GM10266 (cell line): ENCODE results near the gene FAM107B.

Experiments
- DNase-seq: peaks from one replicate; pipeline ENCODE4 v3.0.0; 2012; ENCODE audit errors: extremely low spot score
- TF ChIP-seq, protein P1 (sequence below): IDR thresholded peaks from 2 replicates; pipeline ENCODE4 v1.5.1; 2012; ENCODE audit warnings: mild to moderate bottlenecking, low read depth; ENCODE audit not compliant: control insufficient read depth, insufficient read depth; ENCODE audit errors: missing control alignments

FAM107B gene

DNA sequence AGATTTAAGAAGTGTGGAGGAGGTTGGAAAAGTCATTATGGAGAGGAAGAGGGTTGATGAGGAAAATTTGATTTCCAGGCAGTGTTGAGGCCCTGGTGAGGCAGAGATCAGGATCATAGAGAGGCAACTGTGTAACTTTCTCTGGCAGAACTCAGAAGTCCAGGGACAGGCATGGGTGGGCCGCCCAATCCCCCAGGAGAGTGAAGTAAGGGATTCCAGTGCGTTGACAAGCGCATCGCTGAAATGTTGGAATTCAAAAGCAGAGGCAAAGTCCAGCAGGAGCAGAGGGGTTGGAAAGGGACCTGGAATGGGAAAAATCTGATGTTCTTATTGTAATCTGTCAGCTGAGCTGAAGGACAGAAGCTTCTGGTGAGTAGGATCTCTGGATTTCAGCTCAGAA, 207.3 kb downstream of the FAM107B start:
- TF ChIP-seq, protein P1, sequence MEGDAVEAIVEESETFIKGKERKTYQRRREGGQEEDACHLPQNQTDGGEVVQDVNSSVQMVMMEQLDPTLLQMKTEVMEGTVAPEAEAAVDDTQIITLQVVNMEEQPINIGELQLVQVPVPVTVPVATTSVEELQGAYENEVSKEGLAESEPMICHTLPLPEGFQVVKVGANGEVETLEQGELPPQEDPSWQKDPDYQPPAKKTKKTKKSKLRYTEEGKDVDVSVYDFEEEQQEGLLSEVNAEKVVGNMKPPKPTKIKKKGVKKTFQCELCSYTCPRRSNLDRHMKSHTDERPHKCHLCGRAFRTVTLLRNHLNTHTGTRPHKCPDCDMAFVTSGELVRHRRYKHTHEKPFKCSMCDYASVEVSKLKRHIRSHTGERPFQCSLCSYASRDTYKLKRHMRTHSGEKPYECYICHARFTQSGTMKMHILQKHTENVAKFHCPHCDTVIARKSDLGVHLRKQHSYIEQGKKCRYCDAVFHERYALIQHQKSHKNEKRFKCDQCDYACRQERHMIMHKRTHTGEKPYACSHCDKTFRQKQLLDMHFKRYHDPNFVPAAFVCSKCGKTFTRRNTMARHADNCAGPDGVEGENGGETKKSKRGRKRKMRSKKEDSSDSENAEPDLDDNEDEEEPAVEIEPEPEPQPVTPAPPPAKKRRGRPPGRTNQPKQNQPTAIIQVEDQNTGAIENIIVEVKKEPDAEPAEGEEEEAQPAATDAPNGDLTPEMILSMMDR: no peak
- DNase-seq: no peak

DNA sequence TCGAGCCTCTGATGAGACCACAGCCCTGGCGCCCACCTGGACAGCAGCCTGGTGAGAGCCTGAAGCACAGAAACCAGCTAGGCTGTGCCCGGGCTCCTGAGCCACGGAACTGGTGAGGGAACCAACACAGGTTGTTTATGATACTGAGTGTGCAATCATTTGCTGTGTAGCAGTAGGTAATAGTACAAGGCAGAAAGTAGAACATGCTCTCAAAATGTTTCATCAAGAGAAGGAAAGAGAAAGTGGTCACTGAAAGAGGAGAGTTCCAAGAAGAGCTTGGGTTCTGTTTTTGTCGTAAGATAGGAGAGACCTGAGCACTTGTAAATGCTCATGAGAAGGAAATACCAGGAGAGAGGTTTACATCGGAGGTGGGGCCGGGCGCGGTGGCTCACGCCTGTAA, 208.2 kb downstream of the FAM107B start:
- no peak for DNase-seq
- TF ChIP-seq, protein P1: no peak

DNA sequence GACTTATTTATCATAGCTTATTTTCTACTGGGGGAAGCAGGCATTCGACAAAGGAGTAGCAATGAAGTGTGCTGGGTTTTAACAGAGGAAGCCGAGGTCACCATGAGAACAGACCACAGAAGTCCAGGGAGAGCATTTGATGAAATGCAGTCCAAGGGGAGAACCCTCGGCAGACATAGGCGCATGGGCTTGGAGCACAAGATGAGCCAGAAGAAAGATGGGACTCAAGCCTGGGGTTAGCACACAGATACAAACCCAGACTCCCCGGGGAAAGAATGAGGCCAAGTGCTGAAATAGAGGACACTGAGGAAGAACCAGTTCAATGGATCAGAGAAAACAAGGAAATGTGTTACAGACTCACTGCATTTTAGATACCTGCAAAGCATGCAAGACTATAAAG, 209.5 kb downstream of the FAM107B start:
- no peak for DNase-seq
- TF ChIP-seq, protein P1: no peak

DNA sequence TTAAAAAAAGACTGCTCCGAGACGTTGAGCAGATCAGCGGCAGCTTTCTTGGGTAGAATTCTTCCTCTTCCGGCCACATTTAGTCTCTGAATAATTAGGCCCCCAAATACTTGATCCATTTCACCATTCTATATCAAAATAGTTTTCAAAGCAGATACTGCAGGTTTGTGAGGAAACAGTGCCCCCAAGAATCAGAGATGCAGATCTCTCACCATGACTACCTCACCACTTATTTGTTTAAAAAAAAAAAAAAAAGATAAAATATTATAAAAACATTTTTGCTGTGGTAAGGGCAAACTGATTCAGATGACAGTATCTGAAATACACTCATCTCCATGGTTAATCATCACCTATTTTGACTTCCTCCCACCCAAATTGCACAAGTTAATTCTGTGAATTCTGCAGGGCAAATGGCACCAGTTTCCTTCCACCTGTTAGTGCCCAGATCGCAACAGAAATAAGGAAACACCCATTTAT, 210.4 kb downstream of the FAM107B start:
- TF ChIP-seq, protein P1: no peak
- DNase-seq: no peak

DNA sequence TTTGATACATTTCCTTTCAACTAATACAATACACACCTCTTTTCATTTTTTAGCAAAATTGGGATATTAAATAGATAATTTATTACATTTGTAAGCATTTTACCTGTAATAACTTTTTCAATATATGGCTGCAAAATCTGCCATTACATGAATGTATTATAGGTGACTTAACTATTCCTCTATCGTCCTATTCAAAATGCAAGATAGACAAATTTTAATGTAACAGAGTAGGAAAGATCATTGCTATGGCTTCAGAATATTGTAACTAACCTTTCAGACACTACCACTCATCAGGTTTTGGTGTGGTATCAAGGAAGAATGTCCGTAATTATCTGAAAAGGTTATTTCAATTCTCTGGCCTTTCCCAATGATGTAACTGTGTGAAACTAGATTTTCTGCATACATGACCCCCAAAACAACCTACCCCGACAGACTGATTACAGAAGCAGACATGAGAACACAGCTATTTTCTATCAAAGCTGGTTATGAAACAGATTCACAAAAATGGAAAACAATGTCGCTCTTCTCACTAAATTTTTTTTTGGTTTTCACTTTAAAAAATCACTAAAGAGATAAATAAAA, 211.2 kb downstream of the FAM107B start:
- DNase-seq: no peak
- TF ChIP-seq, protein P1: no peak

DNA sequence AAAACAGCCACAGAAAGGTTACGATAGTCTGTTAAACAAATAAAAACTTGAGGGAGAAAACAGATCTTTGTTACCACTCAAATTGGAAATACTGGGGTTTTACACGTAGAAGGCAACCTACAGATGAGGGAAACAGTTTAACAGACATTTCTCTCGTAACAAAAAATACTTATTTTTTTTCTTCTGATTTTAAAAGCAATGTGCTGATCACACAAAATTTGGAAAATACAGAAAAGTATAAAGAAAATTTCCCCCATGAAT, 211.7 kb downstream of the FAM107B start:
- DNase-seq: no peak
- TF ChIP-seq, protein P1: no peak

DNA sequence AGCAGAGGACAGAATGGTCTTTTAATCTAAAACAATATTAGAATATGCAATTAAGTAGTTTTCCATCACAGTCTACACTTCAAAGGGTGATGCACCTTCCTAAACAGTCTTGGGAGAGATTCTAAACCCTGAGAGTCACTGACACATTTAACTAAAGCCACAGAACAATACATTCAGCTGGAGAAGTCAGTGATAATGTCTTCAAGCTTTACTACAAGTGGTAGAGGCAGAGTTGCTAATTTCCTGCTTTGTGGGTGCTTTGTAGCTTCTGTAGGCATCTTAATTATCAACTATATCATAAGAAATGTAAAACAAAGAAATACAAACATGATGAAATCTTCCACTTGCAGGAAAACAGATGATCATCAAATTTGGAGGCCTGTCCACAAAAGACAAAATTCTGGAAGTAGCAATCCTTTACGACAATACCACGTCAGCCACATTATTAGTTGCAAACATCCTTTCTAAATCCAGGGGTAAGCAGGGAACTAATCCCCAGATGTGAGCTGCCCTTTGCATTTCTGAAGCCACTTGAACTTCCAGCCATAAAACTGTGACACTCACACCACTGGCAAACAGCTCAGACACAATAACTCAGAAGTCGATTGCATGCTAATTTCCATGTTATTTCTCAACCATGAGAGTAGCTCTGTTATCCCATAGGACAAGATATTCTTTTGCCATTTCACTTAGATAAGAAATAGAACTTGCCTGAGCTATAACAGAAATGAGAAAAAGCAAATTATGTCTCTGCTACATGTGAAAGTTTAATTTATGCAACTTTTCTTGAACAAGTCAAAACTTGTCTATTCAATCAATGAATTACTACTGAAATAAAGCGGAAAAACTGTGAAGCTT, 212.2 kb downstream of the FAM107B start:
- TF ChIP-seq, protein P1: no peak
- no peak for DNase-seq
